GM11168 (cell line): ENCODE data around the gene ZNF543.
"Not testable (repeated sequence)": the region's sequence is repeated elsewhere in the genome, so short reads cannot be mapped to it uniquely, and the experiment has no call there.

Source experiments
- in situ Hi-C: fragments of 300-500 bp; cut with MboI; formaldehyde crosslinking; loops from one replicate; pipeline ENCODE4 v1.12.0; 2022; ENCODE audit warnings: low sequenced_read_pairs; ENCODE audit not compliant: unreplicated experiment

Gene ZNF543

GRCh38 chr19:57317503-57317902, 2.8 kb upstream of the ZNF543 start:
- in situ Hi-C loops = no loop called here

- in situ Hi-C loops = no loop called here
Measured at GRCh38 chr19:57319869-57320179, 448 bp upstream of the ZNF543 start.

GRCh38 chr19:57321116-57321515, 844 bp downstream of the ZNF543 start:
- in situ Hi-C loops = no loop called here

- in situ Hi-C loops = no loop called here
Measured at GRCh38 chr19:57321751-57322150, 1.5 kb downstream of the ZNF543 start.

GRCh38 chr19:57324992-57325391, 4.7 kb downstream of the ZNF543 start:
- in situ Hi-C loops = no loop called here

GRCh38 chr19:57327993-57328392, 7.7 kb downstream of the ZNF543 start:
- in situ Hi-C loops = no loop called here

GRCh38 chr19:57334191-57334590, 13.9 kb downstream of the ZNF543 start:
- in situ Hi-C loops = no loop called here

- in situ Hi-C loops = no loop called here
Measured at GRCh38 chr19:57338877-57339276, 18.6 kb downstream of the ZNF543 start.

- in situ Hi-C loops = no loop called here
Measured at GRCh38 chr19:57342582-57342981, 22.3 kb downstream of the ZNF543 start.

- in situ Hi-C loops = no loop called here
Measured at GRCh38 chr19:57348136-57348535, 27.9 kb downstream of the ZNF543 start.

- in situ Hi-C loops = loop anchor here (10.0 kb wide), 1 partner anchor 106 kb away; the partner anchor contains the start of gene ZNF805
Measured at GRCh38 chr19:57350877-57351805, 30.9 kb downstream of the ZNF543 start, which contains the start of gene ZNF304. Gene ZNF304 (plus strand): TSS chr19:57351271. CDS start chr19:57351665, 394 bp downstream.

GRCh38 chr19:57351867-57352266, 31.6 kb downstream of the ZNF543 start:
- in situ Hi-C loops = loop anchor here (10.0 kb wide), 1 partner anchor 107 kb away; the partner anchor contains the start of gene ZNF805

- in situ Hi-C loops = loop anchor here (10.0 kb wide), 1 partner anchor 111 kb away; the partner anchor contains the start of gene ZNF805
Measured at GRCh38 chr19:57355916-57356315, 35.6 kb downstream of the ZNF543 start.

- in situ Hi-C loops = loop anchor here (10.0 kb wide), 1 partner anchor 113 kb away; the partner anchor contains the start of gene ZNF805
Measured at GRCh38 chr19:57357406-57357805, 37.1 kb downstream of the ZNF543 start.

- in situ Hi-C loops = loop anchor here (10.0 kb wide), 1 partner anchor 114 kb away; the partner anchor contains the start of gene ZNF805
Measured at GRCh38 chr19:57359300-57359699, 39.0 kb downstream of the ZNF543 start.

GRCh38 chr19:57362419-57362818, 42.1 kb downstream of the ZNF543 start:
- in situ Hi-C loops = no loop called here

GRCh38 chr19:57362997-57363687, 42.9 kb downstream of the ZNF543 start, which contains the start of the genes TRAPPC2B and ZNF547:
Gene TRAPPC2B (plus strand): TSS chr19:57363551. CDS start chr19:57364834, 1,283 bp downstream.
Gene ZNF547 (plus strand): TSS chr19:57363551. CDS start chr19:57368556, 5,005 bp downstream.
- in situ Hi-C loops = no loop called here

GRCh38 chr19:57363688-57364181, 43.5 kb downstream of the ZNF543 start:
- in situ Hi-C loops = no loop called here

- in situ Hi-C loops = no loop called here
Measured at GRCh38 chr19:57366776-57367175, 46.5 kb downstream of the ZNF543 start.

- in situ Hi-C loops = no loop called here
Measured at GRCh38 chr19:57374179-57374578, 53.9 kb downstream of the ZNF543 start.

- in situ Hi-C loops = not testable (repeated sequence)
Measured at GRCh38 chr19:57374647-57375046, 54.4 kb downstream of the ZNF543 start.
